Activated naive CD8-positive, alpha-beta T cell treated with anti-CD3 and anti-CD28 coated beads, Interleukin-2, amount 50 U/mL, for 24 hours (primary cell): ENCODE results near the gene KRT72.

Source experiments
- ATAC-seq: fragments of 150-1000 bp; cut with Tn5 transposase; one replicate; pipeline ENCODE4 v1.10.0; 2021
- DNase-seq: peaks from one replicate; pipeline ENCODE4 v3.0.0; 2021
- H3K27ac Mint-ChIP-seq: one replicate; pipeline ENCODE4 v1.8.0; 2021; ENCODE audit warnings: mild to moderate bottlenecking, mixed read lengths
- H3K27me3 Mint-ChIP-seq: one replicate; pipeline ENCODE4 v1.8.0; 2021; ENCODE audit warnings: mixed read lengths
- H3K36me3 Mint-ChIP-seq: one replicate; pipeline ENCODE4 v1.8.0; 2021; ENCODE audit warnings: low read depth, mixed read lengths
- H3K4me1 Mint-ChIP-seq: one replicate; pipeline ENCODE4 v1.8.0; 2021; ENCODE audit warnings: mixed read lengths
- H3K4me3 Mint-ChIP-seq: one replicate; pipeline ENCODE4 v1.8.0; 2021; ENCODE audit warnings: mild to moderate bottlenecking, moderate library complexity, mixed read lengths
- H3K9me3 Mint-ChIP-seq: one replicate; pipeline ENCODE4 v1.8.0; 2021; ENCODE audit warnings: mixed read lengths

The KRT72 gene

GRCh38 chr12:52600941-52601481 is at the start of gene KRT72:
KRT72 (minus strand) TSS chr12:52601463; CDS start chr12:52601452, 11 bp downstream.
- H3K27ac Mint-ChIP-seq = no peak within 1 kb of the TSS
- no peak for DNase-seq
- H3K36me3 Mint-ChIP-seq = no peaks in the 10 kb centered on the region
- H3K27me3 Mint-ChIP-seq = no peaks in the 10 kb centered on the region
- no peak within 1 kb of the TSS for H3K4me3 Mint-ChIP-seq
- ATAC-seq = no peak
- peaks cover 35% of the 10 kb centered on the region for H3K4me1 Mint-ChIP-seq
- H3K9me3 Mint-ChIP-seq = no peaks in the 10 kb centered on the region

DNA sequence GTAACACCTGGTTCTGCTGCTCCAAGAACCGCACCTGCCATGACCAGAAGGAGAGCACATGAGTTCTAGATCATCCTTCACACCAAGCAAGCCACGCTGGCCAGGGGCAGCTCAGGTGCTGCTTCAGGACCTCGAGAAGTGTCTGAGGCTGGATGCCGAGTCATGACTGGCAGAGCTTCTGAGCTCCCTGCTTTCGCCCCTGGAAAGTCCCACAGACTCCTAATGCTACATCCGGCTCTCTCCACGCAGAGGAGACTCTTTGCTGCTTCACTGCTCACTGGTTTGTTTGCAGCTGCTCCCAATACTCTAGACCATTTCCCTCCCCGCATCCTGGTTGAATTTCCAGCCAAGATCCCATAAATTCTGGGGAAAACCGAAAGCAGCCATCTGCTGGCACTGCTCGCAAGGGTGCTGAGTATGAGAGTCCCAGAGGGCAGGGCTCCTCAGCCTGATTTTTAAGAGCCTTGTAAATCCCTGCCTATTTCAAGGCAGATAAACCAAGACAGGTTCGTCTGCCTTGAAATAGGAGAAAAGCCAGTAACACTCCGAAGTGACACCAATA is 49.3 kb upstream of the KRT72 start:
- no peak for DNase-seq
- Mint-ChIP-seq H3K4me3 (no peak overlapping the region), H3K36me3 (no peaks in the 10 kb centered on the region), H3K27ac (no peak overlapping the region), H3K9me3 (no peaks in the 10 kb centered on the region), H3K27me3 (no peaks in the 10 kb centered on the region), H3K4me1 (peaks cover 34% of the 10 kb centered on the region)
- ATAC-seq = no peak

DNA sequence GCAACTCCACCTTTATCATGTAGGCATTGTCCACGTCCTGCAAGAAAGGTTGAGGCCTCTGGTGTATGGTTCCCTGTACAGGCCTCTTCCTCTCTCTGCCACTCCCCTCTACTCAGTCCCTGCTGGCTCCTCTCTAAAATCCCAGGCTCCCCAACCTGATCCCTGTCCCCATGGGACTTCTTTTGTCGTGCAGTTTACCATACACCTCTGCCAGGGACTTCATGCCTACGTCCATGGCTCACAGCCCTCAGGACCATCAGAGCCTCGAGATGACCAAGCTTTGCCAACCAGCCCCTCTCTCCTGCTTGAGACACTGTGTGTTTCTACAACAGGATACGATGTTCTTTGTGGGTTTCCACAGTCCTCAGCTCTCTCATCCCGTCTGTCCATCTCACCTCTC is 47.8 kb upstream of the KRT72 start:
- Mint-ChIP-seq H3K27ac (no peak overlapping the region), H3K9me3 (no peaks in the 10 kb centered on the region), H3K4me1 (peaks cover 48% of the 10 kb centered on the region), H3K27me3 (no peaks in the 10 kb centered on the region), H3K4me3 (no peak overlapping the region), H3K36me3 (no peaks in the 10 kb centered on the region)
- ATAC-seq (no peak), DNase-seq (no peak)

GRCh38 chr12:52648012-52648550 is 46.8 kb upstream of the KRT72 start:
- no peaks in the 10 kb centered on the region for H3K9me3 Mint-ChIP-seq
- no peak for DNase-seq
- peaks cover 51% of the 10 kb centered on the region for H3K4me1 Mint-ChIP-seq
- no peak overlapping the region for H3K4me3 Mint-ChIP-seq
- H3K27me3 Mint-ChIP-seq = no peaks in the 10 kb centered on the region
- no peaks in the 10 kb centered on the region for H3K36me3 Mint-ChIP-seq
- no peak overlapping the region for H3K27ac Mint-ChIP-seq
- no peak for ATAC-seq

GRCh38 chr12:52647601-52648000 is 46.3 kb upstream of the KRT72 start:
- H3K27ac Mint-ChIP-seq = no peak overlapping the region
- ATAC-seq (no peak), DNase-seq (no peak)

DNA sequence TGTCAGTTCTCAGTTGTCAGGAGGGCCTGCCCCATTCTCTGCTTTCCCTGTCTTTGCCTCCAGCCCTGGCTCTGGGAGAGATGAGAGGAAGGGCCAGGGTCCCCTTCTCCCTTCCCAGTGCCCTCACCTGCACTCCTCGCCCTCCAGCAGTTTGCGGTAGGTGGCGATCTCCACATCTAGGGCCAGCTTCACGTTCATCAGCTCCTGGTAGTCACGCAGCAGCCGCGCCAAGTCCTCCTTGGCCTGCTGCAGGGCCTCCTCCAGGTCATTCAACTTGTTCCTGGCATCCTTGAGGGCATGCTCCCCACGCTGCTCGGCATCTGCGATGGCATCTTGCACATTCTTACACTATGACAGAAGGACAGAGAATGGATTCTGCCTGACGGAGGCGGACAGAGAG is 45.4 kb upstream of the KRT72 start:
- ATAC-seq (no peak), DNase-seq (no peak)
- H3K4me1 Mint-ChIP-seq = peaks cover 61% of the 10 kb centered on the region
- H3K27me3 Mint-ChIP-seq = no peaks in the 10 kb centered on the region
- no peak overlapping the region for H3K4me3 Mint-ChIP-seq
- H3K36me3 Mint-ChIP-seq = no peaks in the 10 kb centered on the region
- H3K9me3 Mint-ChIP-seq = no peaks in the 10 kb centered on the region
- no peak overlapping the region for H3K27ac Mint-ChIP-seq

More at GRCh38 chr12:52647601-52648000, 46.3 kb upstream of the KRT72 start:
- Mint-ChIP-seq H3K36me3 (no peaks in the 10 kb centered on the region), H3K9me3 (no peaks in the 10 kb centered on the region), H3K27me3 (no peaks in the 10 kb centered on the region), H3K4me1 (peaks cover 53% of the 10 kb centered on the region), H3K4me3 (no peak overlapping the region)

DNA sequence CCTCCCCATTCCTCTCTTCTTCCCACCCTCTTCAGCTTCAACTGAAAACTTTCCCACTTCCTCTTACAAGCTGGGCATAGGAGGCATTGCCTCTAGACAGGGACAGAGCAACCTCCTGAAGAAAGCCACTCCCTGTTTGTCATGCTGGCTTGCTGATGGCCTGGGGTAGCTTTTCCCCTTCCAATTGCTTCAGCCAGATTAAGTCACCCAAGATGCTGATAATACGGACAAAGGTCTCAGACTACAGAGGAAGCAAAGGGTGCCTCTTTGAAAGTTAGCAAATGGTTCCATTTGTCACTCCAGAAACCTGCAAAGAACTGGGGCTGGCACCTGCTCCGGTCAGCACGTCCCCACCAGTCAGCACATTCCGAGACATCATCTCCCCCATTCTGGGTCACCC is 44.7 kb upstream of the KRT72 start:
- Mint-ChIP-seq H3K9me3 (no peaks in the 10 kb centered on the region), H3K4me1 (peaks cover 65% of the 10 kb centered on the region), H3K4me3 (no peak overlapping the region), H3K36me3 (no peaks in the 10 kb centered on the region), H3K27ac (no peak overlapping the region), H3K27me3 (no peaks in the 10 kb centered on the region)
- ATAC-seq = no peak
- DNase-seq = no peak

- peak overlapping the region; percentile 73 for H3K27ac Mint-ChIP-seq
- DNase-seq (no peak), ATAC-seq (peak; percentile 76)
- H3K27me3 Mint-ChIP-seq = no peaks in the 10 kb centered on the region
- no peak overlapping the region for H3K4me3 Mint-ChIP-seq
- H3K4me1 Mint-ChIP-seq = peaks cover 67% of the 10 kb centered on the region
- H3K9me3 Mint-ChIP-seq = no peaks in the 10 kb centered on the region
- no peaks in the 10 kb centered on the region for H3K36me3 Mint-ChIP-seq
These were observed 44.0 kb upstream of the KRT72 start for GRCh38 chr12:52645120-52645761.

- no peak overlapping the region for H3K27ac Mint-ChIP-seq
- no peaks in the 10 kb centered on the region for H3K36me3 Mint-ChIP-seq
- no peak overlapping the region for H3K4me3 Mint-ChIP-seq
- DNase-seq (no peak), ATAC-seq (no peak)
- no peaks in the 10 kb centered on the region for H3K27me3 Mint-ChIP-seq
- no peaks in the 10 kb centered on the region for H3K9me3 Mint-ChIP-seq
- H3K4me1 Mint-ChIP-seq = peaks cover 62% of the 10 kb centered on the region
These were observed 42.8 kb upstream of the KRT72 start for GRCh38 chr12:52644078-52644415.

- Mint-ChIP-seq H3K27me3 (no peaks in the 10 kb centered on the region), H3K36me3 (no peaks in the 10 kb centered on the region), H3K27ac (no peak overlapping the region), H3K4me3 (no peak overlapping the region), H3K9me3 (no peaks in the 10 kb centered on the region), H3K4me1 (peaks cover 58% of the 10 kb centered on the region)
- DNase-seq (no peak), ATAC-seq (no peak)
These were observed 42.2 kb upstream of the KRT72 start for GRCh38 chr12:52643233-52644077.

GRCh38 chr12:52641468-52641867 is 40.2 kb upstream of the KRT72 start:
- H3K9me3 Mint-ChIP-seq = no peaks in the 10 kb centered on the region
- no peaks in the 10 kb centered on the region for H3K36me3 Mint-ChIP-seq
- peaks cover 46% of the 10 kb centered on the region for H3K4me1 Mint-ChIP-seq
- no peaks in the 10 kb centered on the region for H3K27me3 Mint-ChIP-seq
- H3K4me3 Mint-ChIP-seq = no peak overlapping the region
- ATAC-seq = no peak
- no peak overlapping the region for H3K27ac Mint-ChIP-seq
- no peak for DNase-seq

DNA sequence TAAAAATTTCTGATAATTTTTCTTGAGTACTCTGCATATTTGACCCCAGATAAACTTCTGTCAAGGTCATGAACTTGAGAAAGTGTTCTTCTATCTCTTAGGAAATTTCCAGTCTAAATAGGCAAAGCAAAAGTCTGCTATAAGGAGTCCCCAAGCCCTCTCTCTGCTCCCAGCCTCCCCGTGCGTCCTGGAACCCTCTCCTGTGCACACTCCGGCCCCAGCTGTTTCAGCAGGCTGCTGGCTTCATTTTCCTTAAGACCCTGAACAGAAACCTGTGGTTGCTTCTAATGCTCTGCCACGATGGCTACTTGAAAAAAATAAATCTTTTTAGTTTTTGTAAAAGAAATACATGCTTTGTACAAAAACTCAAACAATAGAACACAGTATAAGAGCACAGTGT is 36.0 kb upstream of the KRT72 start:
- H3K27ac Mint-ChIP-seq = no peak overlapping the region
- H3K36me3 Mint-ChIP-seq = no peaks in the 10 kb centered on the region
- H3K9me3 Mint-ChIP-seq = no peaks in the 10 kb centered on the region
- DNase-seq (no peak), ATAC-seq (no peak)
- H3K4me1 Mint-ChIP-seq = peaks cover 43% of the 10 kb centered on the region
- H3K27me3 Mint-ChIP-seq = no peaks in the 10 kb centered on the region
- no peak overlapping the region for H3K4me3 Mint-ChIP-seq

DNA sequence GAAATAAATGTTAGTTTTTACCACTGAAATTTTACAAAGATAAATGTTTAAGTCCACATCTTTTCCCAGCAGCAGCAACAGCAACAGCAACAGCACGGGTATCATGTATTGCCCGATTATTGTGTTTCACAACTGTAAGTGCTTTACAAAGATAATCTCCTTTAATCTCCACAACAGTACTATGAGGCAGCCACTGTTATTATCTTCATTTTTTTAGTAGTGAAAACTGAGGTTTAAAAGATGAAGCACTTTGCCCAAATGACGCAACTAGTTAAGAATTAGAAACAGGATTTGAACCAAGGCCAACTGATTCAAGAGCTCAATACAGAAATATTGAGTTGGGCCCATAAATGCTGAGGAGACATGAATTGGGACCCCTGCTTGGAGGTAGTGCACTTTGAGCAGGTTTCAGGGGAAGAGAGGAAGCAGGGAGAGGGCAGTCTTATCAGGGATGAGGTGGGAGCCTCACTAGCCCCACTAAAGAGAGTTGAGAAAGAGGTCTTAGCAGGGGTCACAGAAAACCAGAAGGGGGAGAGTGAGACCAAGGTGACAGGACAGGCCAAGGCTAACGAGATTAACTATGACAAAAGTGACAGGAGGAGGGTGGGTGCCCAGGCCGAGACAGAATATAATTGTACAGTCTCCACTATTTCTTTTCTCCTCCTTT is 35.5 kb upstream of the KRT72 start:
- peaks cover 44% of the 10 kb centered on the region for H3K4me1 Mint-ChIP-seq
- no peak overlapping the region for H3K4me3 Mint-ChIP-seq
- H3K9me3 Mint-ChIP-seq = no peaks in the 10 kb centered on the region
- no peak overlapping the region for H3K27ac Mint-ChIP-seq
- H3K36me3 Mint-ChIP-seq = no peaks in the 10 kb centered on the region
- DNase-seq = no peak
- H3K27me3 Mint-ChIP-seq = no peaks in the 10 kb centered on the region
- ATAC-seq = no peak

- peaks cover 43% of the 10 kb centered on the region for H3K4me1 Mint-ChIP-seq
- ATAC-seq = no peak
These were observed 34.9 kb upstream of the KRT72 start for GRCh38 chr12:52636189-52636588.

More at GRCh38 chr12:52636189-52636588, 34.9 kb upstream of the KRT72 start:
- Mint-ChIP-seq H3K4me3 (no peak overlapping the region), H3K9me3 (no peaks in the 10 kb centered on the region), H3K27me3 (no peaks in the 10 kb centered on the region), H3K27ac (no peak overlapping the region), H3K36me3 (no peaks in the 10 kb centered on the region)
- DNase-seq = no peak
